IMR-90 (cell line): ENCODE data around the gene MEF2C. TPM values are rescaled to one million over a fixed set of nuclear protein-coding genes. Genes with fewer than 3 reads are reported as not detected.

Experiments
- ATAC-seq: fragments of 200-7000 bp; cut with Tn5 transposase; 2 replicates; pipeline ENCODE4 v1.9.1; 2020; ENCODE audit warnings: low read depth, mild to moderate bottlenecking, moderate library complexity
- BruUV-seq: library from RNA; stranded (reverse); fragments of 400-500 nt; replicated peaks from 2 replicates; lab custom pipeline; 2021; lab: Mats Ljungman, UMichigan
- CTCF ChIA-PET: fragments of 300-600 bp; formaldehyde crosslinking; extraction: SDS; loops from one replicate; lab custom pipeline; 2021; ENCODE audit warnings: antibody characterized with exemption; lab: Yijun Ruan, JAX
- POLR2A ChIA-PET: fragments of 300-600 bp; sonication (Branson Sonifier 250); formaldehyde crosslinking; loops from one replicate; lab custom pipeline; 2022; ENCODE audit warnings: antibody characterized with exemption; ENCODE audit not compliant: unreplicated experiment; lab: Charles Lee
- DNase-seq: peaks from one replicate; pipeline ENCODE4 v3.0.0; 2013
- H2AFZ ChIP-seq: replicated peaks from 2 replicates; pipeline ENCODE3; 2013; ENCODE audit warnings: low read length, mild to moderate bottlenecking; ENCODE audit not compliant: poor library complexity
- H2AK5ac ChIP-seq: 2 replicates; pipeline ENCODE4 v1.6.1; 2013; ENCODE audit warnings: low read depth, low read length, inconsistent platforms
- H2AK9ac ChIP-seq: replicated peaks from 2 replicates; pipeline ENCODE3; 2013; ENCODE audit warnings: mild to moderate bottlenecking, low read depth, low read length, moderate library complexity; ENCODE audit not compliant: poor library complexity
- H2BK120ac ChIP-seq: 2 replicates; pipeline ENCODE4 v1.6.1; 2013; ENCODE audit warnings: low read depth, low read length, inconsistent platforms
- H2BK15ac ChIP-seq: 3 replicates; pipeline ENCODE4 v1.6.1; 2013; ENCODE audit warnings: low read depth, low read length, inconsistent platforms
- H2BK20ac ChIP-seq: 2 replicates; pipeline ENCODE4 v1.6.1; 2013; ENCODE audit warnings: low read depth, mild to moderate bottlenecking, inconsistent platforms, low read length, moderate library complexity
- H2BK5ac ChIP-seq: 2 replicates; pipeline ENCODE4 v1.6.1; 2013; ENCODE audit warnings: mild to moderate bottlenecking, low read depth, low read length, inconsistent platforms; ENCODE audit not compliant: poor library complexity, severe bottlenecking
- H3K14ac ChIP-seq: replicated peaks from 2 replicates; pipeline ENCODE4 v1.6.1; 2013; ENCODE audit warnings: low read depth, low read length, inconsistent platforms
- H3K18ac ChIP-seq: 2 replicates; pipeline ENCODE4 v1.6.1; 2013; ENCODE audit warnings: low read depth, low read length, control low read depth
- H3K23ac ChIP-seq: 2 replicates; pipeline ENCODE4 v1.6.1; 2013; ENCODE audit warnings: low read depth, low read length, inconsistent platforms
- H3K27ac ChIP-seq: 2 replicates; pipeline ENCODE4 v1.5.1; 2013; ENCODE audit warnings: mild to moderate bottlenecking, control low read depth, low read length; ENCODE audit not compliant: insufficient read depth
- H3K27me3 ChIP-seq: 2 replicates; pipeline ENCODE4 v1.6.1; 2013; ENCODE audit warnings: low read length; ENCODE audit not compliant: control insufficient read depth, insufficient read depth
- H3K36me3 ChIP-seq: 2 replicates; pipeline ENCODE4 v1.6.1; 2013; ENCODE audit warnings: low read length, mixed read lengths; ENCODE audit not compliant: control insufficient read depth, insufficient read depth
- H3K4ac ChIP-seq: 2 replicates; pipeline ENCODE4 v1.6.1; 2013; ENCODE audit warnings: low read depth, low read length, inconsistent platforms
- H3K4me1 ChIP-seq: 2 replicates; pipeline ENCODE4 v1.6.1; 2013; ENCODE audit warnings: low read length, mixed read lengths; ENCODE audit not compliant: control insufficient read depth, insufficient read depth
- H3K4me2 ChIP-seq: 2 replicates; pipeline ENCODE4 v1.6.1; 2013; ENCODE audit warnings: low read depth, mild to moderate bottlenecking, control low read depth, low read length, moderate library complexity
- H3K4me3 ChIP-seq: 2 replicates; pipeline ENCODE4 v1.5.1; 2013; ENCODE audit warnings: low read depth, mild to moderate bottlenecking, control low read depth, low read length, moderate library complexity; ENCODE audit not compliant: insufficient read depth
- H3K56ac ChIP-seq: 2 replicates; pipeline ENCODE4 v1.6.1; 2013; ENCODE audit warnings: low read length, inconsistent platforms; ENCODE audit not compliant: insufficient read depth; ENCODE audit errors: extremely low read depth
- H3K79me1 ChIP-seq, 2 experiments: 2 replicates each; pipeline ENCODE4 v1.6.1; 2013; ENCODE audit warnings: low read length in 2 of 2, inconsistent platforms in 1 of 2, low read depth in 1 of 2
- H3K9ac ChIP-seq: 2 replicates; pipeline ENCODE4 v1.6.1; 2013; ENCODE audit warnings: low read depth, low read length, control low read depth
- H3K9me1 ChIP-seq: 2 replicates; pipeline ENCODE4 v1.6.1; 2013; ENCODE audit warnings: low read length, inconsistent platforms; ENCODE audit not compliant: insufficient read depth
- H3K9me3 ChIP-seq: 2 replicates; pipeline ENCODE4 v1.6.1; 2013; ENCODE audit warnings: low read length; ENCODE audit not compliant: control insufficient read depth, insufficient read depth
- H4K20me1 ChIP-seq: 2 replicates; pipeline ENCODE4 v1.6.1; 2013; ENCODE audit warnings: low read length, inconsistent platforms; ENCODE audit not compliant: insufficient read depth
- H4K5ac ChIP-seq: 2 replicates; pipeline ENCODE4 v1.6.1; 2013; ENCODE audit warnings: mild to moderate bottlenecking, low read depth, low read length, control low read depth
- H4K8ac ChIP-seq, 2 experiments: 2 replicates each; pipeline ENCODE4 v1.6.1; 2013; ENCODE audit warnings: low read depth in 2 of 2, low read length in 2 of 2, control low read depth in 1 of 2, inconsistent platforms in 1 of 2
- H4K91ac ChIP-seq: 2 replicates; pipeline ENCODE4 v1.6.1; 2013; ENCODE audit warnings: low read depth, low read length, inconsistent platforms; ENCODE audit not compliant: insufficient read depth
- BHLHE40 ChIP-seq: fragments of 150-350 bp; IDR thresholded peaks from 2 replicates; pipeline ENCODE4 v1.6.1; 2016; ENCODE audit warnings: mild to moderate bottlenecking, low read depth, low read length
- CEBPB ChIP-seq: IDR thresholded peaks from 2 replicates; pipeline ENCODE4 v1.6.1; 2012; ENCODE audit warnings: low read depth, low read length, improper control_type of control experiment
- MAFK ChIP-seq: IDR thresholded peaks from 2 replicates; pipeline ENCODE4 v1.6.1; 2012; ENCODE audit warnings: low read depth, low read length, improper control_type of control experiment
- NFE2L2 ChIP-seq: fragments of 150-350 bp; IDR thresholded peaks from 2 replicates; pipeline ENCODE4 v1.6.1; 2016; ENCODE audit warnings: low read depth, mild to moderate bottlenecking, low read length
- RCOR1 ChIP-seq: IDR thresholded peaks from 2 replicates; pipeline ENCODE4 v1.6.1; 2012; ENCODE audit warnings: mild to moderate bottlenecking, low read length, improper control_type of control experiment; ENCODE audit not compliant: insufficient replicate concordance
- WGBS, 2 experiments: methylation state at CpG; one replicate each; pipeline versions ENCODE4 v1.1.5 to v1.1.7; 2013; ENCODE audit warnings: missing lambda C conversion rate in 2 of 2; ENCODE audit not compliant: insufficient read length in 1 of 2; ENCODE audit errors: extremely low coverage in 2 of 2; 5-methylcytosine and 5-hydroxymethylcytosine counted together
- dilution Hi-C: fragments of 300-500 bp; cut with HindIII; formaldehyde crosslinking; loops from one replicate; pipeline ENCODE4 v1.14.3; 2018; ENCODE audit warnings: low sequenced_read_pairs; ENCODE audit not compliant: unreplicated experiment
- in situ Hi-C: fragments of 300-500 bp; cut with MboI; formaldehyde crosslinking; loops from 3 replicates; pipeline ENCODE4 v1.14.3; 2019; ENCODE audit warnings: low sequenced_read_pairs, inconsistent platforms, mixed read lengths
- intact Hi-C: fragments of 100-400 bp; cut with micrococcal nuclease; formaldehyde crosslinking; loops from 2 replicates; pipeline ENCODE4 v1.10.0; 2022
- polyA plus RNA-seq, 3 experiments: library from polyadenylated mRNA; depleted of rRNA; stranded (reverse); fragments of >200 nt; gene quantifications; 2 replicates each; pipeline ENCODE4 v1.2.3, GENCODE V29; 2012; ENCODE audit warnings: low replicate concordance in 1 of 3
- total RNA-seq: library from RNA; depleted of rRNA; stranded (reverse); fragments of >200 nt; gene quantifications from 2 replicates; pipeline ENCODE4 v1.2.3, GENCODE V29; 2012
- TF ChIP-seq, protein P1 (sequence below): fragments of 150-350 bp; IDR thresholded peaks from 2 replicates; pipeline ENCODE4 v1.6.1; 2016; ENCODE audit warnings: low read depth, mild to moderate bottlenecking, low read length, moderate library complexity, borderline replicate concordance

MEF2C gene
- total and polyA plus RNA-seq, 2 of the 4 experiments (the other 2 are of a cell fraction) = 1.5 to 6.8 TPM

DNA sequence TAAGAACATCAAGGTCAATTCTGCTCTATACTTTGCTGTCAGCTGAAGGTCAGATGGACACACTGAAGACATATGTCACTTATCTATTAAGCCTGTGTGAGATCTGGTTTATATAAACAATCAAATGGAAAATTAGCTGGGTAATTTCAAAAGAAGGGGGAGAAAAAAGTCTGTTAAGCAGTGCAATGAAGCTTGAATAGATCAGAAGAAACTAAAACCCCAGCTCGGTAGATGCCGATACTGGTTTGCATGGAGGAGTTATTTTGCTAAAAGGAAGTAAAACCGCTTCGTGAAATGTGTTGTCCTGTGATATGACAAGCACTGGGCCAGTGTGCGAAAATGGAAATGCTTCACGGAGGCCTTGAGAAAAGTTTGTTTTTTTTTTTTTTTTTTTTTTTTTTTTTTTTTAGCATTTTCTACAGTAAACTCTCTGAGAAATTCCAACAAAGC lies 148.8 kb downstream of the MEF2C start:
- Histone ChIP-seq H2AFZ (no peak overlapping the region), H2AK5ac (no peak overlapping the region), H3K4ac (no peak overlapping the region), H3K4me2 (no peak overlapping the region), H3K9me3 (no peaks in the 10 kb centered on the region), H3K18ac (no peak overlapping the region), H3K27ac (no peak overlapping the region), H3K56ac (no peak overlapping the region), H3K79me1 (no peaks in the 10 kb centered on the region), H3K9ac (no peak overlapping the region), H3K4me3 (no peak overlapping the region), H4K8ac (no peak overlapping the region), H2BK20ac (no peak overlapping the region), H2BK15ac (no peak overlapping the region), H2BK5ac (no peak overlapping the region), H4K20me1 (no peaks in the 10 kb centered on the region), H3K9me1 (no peaks in the 10 kb centered on the region), H4K91ac (no peak overlapping the region), H3K4me1 (no peaks in the 10 kb centered on the region), H2BK120ac (no peak overlapping the region), H3K36me3 (no peaks in the 10 kb centered on the region), H3K23ac (no peak overlapping the region), H4K5ac (no peak overlapping the region), H3K27me3 (no peaks in the 10 kb centered on the region), H2AK9ac (no peak overlapping the region), H3K14ac (no peak overlapping the region)
- DNase-seq = no peak
- dilution Hi-C loops (no loop called here), in situ Hi-C loops (no loop called here), intact Hi-C loops (loop anchor here (2.0 to 5.0 kb wide), 2 partner anchors 53 to 149 kb away; partner anchors contain the start of gene MEF2C)
- no TSS peak for BruUV-seq
- WGBS, 2 experiments = 93% methylated on average over 2 of the region's 6 CpGs; no CpG with 5 or more reads in 1 of the 2 experiments
- ChIA-PET POLR2A (no interaction called here), CTCF (interaction anchor here (0.6 to 1.3 kb wide), 2 partner anchors 10 to 43 kb away, joined by 3 to 5 read pairs; no protein-coding TSS in a partner anchor)
- ATAC-seq = no peak
- TF ChIP-seq BHLHE40 = no peak
- no peak for TF ChIP-seq CEBPB
- TF ChIP-seq NFE2L2 = no peak
- no peak for TF ChIP-seq MAFK
- TF ChIP-seq, protein P1, sequence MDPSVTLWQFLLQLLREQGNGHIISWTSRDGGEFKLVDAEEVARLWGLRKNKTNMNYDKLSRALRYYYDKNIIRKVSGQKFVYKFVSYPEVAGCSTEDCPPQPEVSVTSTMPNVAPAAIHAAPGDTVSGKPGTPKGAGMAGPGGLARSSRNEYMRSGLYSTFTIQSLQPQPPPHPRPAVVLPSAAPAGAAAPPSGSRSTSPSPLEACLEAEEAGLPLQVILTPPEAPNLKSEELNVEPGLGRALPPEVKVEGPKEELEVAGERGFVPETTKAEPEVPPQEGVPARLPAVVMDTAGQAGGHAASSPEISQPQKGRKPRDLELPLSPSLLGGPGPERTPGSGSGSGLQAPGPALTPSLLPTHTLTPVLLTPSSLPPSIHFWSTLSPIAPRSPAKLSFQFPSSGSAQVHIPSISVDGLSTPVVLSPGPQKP = no peak
- no peak for TF ChIP-seq RCOR1
